WTC11 (cell line): Measurements from ENCODE around the gene CIT.

Experiments
- JUN ChIP-seq: sonication (generic); formaldehyde crosslinking; IDR thresholded peaks from 2 replicates; pipeline ENCODE4 v1.8.0; 2023; ENCODE audit warnings: mild to moderate bottlenecking, missing genetic modification reagents
- NFATC4 ChIP-seq: fragments of 250-450 bp; sonication (Bioruptor Pico); IDR thresholded peaks from 2 replicates; pipeline ENCODE4 v1.9.0; 2021; ENCODE audit warnings: mild to moderate bottlenecking
- PREB ChIP-seq: sonication (generic); formaldehyde crosslinking; IDR thresholded peaks from 2 replicates; pipeline ENCODE4 v1.8.1; 2022; ENCODE audit warnings: mild to moderate bottlenecking, missing genetic modification reagents, moderate library complexity, borderline replicate concordance
- TEAD4 ChIP-seq: sonication (generic); formaldehyde crosslinking; IDR thresholded peaks from 2 replicates; pipeline ENCODE4 v1.8.0; 2022; ENCODE audit warnings: mild to moderate bottlenecking, missing genetic modification reagents
- ZNF671 ChIP-seq: fragments of 250-450 bp; sonication (Bioruptor Pico); IDR thresholded peaks from 2 replicates; pipeline ENCODE4 v1.8.0; 2021; ENCODE audit warnings: mild to moderate bottlenecking
- TF ChIP-seq, protein P1 (sequence below): sonication (generic); formaldehyde crosslinking; IDR thresholded peaks from 2 replicates; pipeline ENCODE4 v1.8.1; 2023; ENCODE audit warnings: mild to moderate bottlenecking, moderate library complexity, missing genetic modification reagents
- TF ChIP-seq, protein P2 (sequence below): fragments of 250-450 bp; sonication (Bioruptor Pico); IDR thresholded peaks from 2 replicates; pipeline ENCODE4 v1.8.0; 2021; ENCODE audit warnings: mild to moderate bottlenecking
- TF ChIP-seq, protein P3 (sequence below): sonication (generic); formaldehyde crosslinking; IDR thresholded peaks from 2 replicates; pipeline ENCODE4 v1.8.1; 2023; ENCODE audit warnings: mild to moderate bottlenecking, missing genetic modification reagents, moderate library complexity

- TF ChIP-seq PREB, result no peak
- TF ChIP-seq NFATC4, result no peak
- no peak for TF ChIP-seq JUN
- TF ChIP-seq, protein P1, sequence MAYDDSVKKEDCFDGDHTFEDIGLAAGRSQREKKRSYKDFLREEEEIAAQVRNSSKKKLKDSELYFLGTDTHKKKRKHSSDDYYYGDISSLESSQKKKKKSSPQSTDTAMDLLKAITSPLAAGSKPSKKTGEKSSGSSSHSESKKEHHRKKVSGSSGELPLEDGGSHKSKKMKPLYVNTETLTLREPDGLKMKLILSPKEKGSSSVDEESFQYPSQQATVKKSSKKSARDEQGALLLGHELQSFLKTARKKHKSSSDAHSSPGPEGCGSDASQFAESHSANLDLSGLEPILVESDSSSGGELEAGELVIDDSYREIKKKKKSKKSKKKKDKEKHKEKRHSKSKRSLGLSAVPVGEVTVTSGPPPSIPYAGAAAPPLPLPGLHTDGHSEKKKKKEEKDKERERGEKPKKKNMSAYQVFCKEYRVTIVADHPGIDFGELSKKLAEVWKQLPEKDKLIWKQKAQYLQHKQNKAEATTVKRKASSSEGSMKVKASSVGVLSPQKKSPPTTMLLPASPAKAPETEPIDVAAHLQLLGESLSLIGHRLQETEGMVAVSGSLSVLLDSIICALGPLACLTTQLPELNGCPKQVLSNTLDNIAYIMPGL (CRISPR knock-in tag), result no peak
- TF ChIP-seq, protein P2, sequence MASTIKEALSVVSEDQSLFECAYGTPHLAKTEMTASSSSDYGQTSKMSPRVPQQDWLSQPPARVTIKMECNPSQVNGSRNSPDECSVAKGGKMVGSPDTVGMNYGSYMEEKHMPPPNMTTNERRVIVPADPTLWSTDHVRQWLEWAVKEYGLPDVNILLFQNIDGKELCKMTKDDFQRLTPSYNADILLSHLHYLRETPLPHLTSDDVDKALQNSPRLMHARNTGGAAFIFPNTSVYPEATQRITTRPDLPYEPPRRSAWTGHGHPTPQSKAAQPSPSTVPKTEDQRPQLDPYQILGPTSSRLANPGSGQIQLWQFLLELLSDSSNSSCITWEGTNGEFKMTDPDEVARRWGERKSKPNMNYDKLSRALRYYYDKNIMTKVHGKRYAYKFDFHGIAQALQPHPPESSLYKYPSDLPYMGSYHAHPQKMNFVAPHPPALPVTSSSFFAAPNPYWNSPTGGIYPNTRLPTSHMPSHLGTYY (CRISPR knock-in tag), result no peak
- TF ChIP-seq TEAD4, result no peak
- TF ChIP-seq, protein P3, sequence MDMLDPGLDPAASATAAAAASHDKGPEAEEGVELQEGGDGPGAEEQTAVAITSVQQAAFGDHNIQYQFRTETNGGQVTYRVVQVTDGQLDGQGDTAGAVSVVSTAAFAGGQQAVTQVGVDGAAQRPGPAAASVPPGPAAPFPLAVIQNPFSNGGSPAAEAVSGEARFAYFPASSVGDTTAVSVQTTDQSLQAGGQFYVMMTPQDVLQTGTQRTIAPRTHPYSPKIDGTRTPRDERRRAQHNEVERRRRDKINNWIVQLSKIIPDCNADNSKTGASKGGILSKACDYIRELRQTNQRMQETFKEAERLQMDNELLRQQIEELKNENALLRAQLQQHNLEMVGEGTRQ (CRISPR knock-in tag), result no peak
- TF ChIP-seq ZNF671, result no peak
Observed at GRCh38 chr12:119883237-119883636, 6.1 kb upstream of the CIT start.
